Loucy (cell line): ENCODE measurements around the gene ACVR1.

Experiments
- H2AFZ ChIP-seq: fragments of 200-600 bp; sonication (generic); 2 replicates; pipeline ENCODE4 v1.6.0; 2016; ENCODE audit warnings: antibody characterized with exemption, mild to moderate bottlenecking, low read length, moderate library complexity
- H3F3A ChIP-seq: fragments of 200-600 bp; 2 replicates; pipeline ENCODE4 v1.6.0; 2016; ENCODE audit warnings: antibody characterized with exemption, low read depth, mild to moderate bottlenecking
- H3K27me3 ChIP-seq: fragments of 200-600 bp; sonication (generic); 2 replicates; pipeline ENCODE4 v1.6.1; 2014; ENCODE audit warnings: low read length, mild to moderate bottlenecking; ENCODE audit not compliant: insufficient read depth, poor library complexity, severe bottlenecking
- H3K36me3 ChIP-seq: fragments of 200-600 bp; sonication (generic); 2 replicates; pipeline ENCODE4 v1.6.1; 2016; ENCODE audit warnings: low read length; ENCODE audit not compliant: insufficient read depth
- H3K4me1 ChIP-seq: fragments of 200-600 bp; sonication (generic); 2 replicates; pipeline ENCODE4 v1.5.1; 2014; ENCODE audit warnings: low read length, mild to moderate bottlenecking; ENCODE audit not compliant: insufficient read depth, poor library complexity, severe bottlenecking
- H3K4me2 ChIP-seq: fragments of 200-600 bp; sonication (generic); 2 replicates; pipeline ENCODE4 v1.6.0; 2014; ENCODE audit warnings: antibody characterized with exemption, low read length, low read depth, mild to moderate bottlenecking; ENCODE audit not compliant: poor library complexity, severe bottlenecking
- H3K4me3 ChIP-seq: fragments of 200-600 bp; sonication (generic); 2 replicates; pipeline ENCODE4 v1.5.1; 2014; ENCODE audit warnings: low read length, mild to moderate bottlenecking, mixed read lengths; ENCODE audit not compliant: poor library complexity, severe bottlenecking
- H3K79me2 ChIP-seq: fragments of 200-600 bp; sonication (generic); 2 replicates; pipeline ENCODE4 v1.6.1; 2014; ENCODE audit warnings: low read length; ENCODE audit not compliant: insufficient read depth
- H3K9ac ChIP-seq: fragments of 200-600 bp; sonication (generic); 2 replicates; pipeline ENCODE4 v1.6.0; 2014; ENCODE audit warnings: mild to moderate bottlenecking, low read depth, low read length, moderate library complexity; ENCODE audit not compliant: poor library complexity, severe bottlenecking
- H3K9me2 ChIP-seq: fragments of 200-600 bp; sonication (generic); replicated peaks from 2 replicates; pipeline ENCODE4 v1.6.1; 2016; ENCODE audit warnings: low read depth, low read length, mixed read lengths
- H3K9me3 ChIP-seq: fragments of 200-600 bp; sonication (generic); 2 replicates; pipeline ENCODE4 v1.6.1; 2014; ENCODE audit warnings: mild to moderate bottlenecking, antibody characterized with exemption, low read length, low read depth; ENCODE audit not compliant: insufficient read depth
- H4K20me1 ChIP-seq: fragments of 200-600 bp; sonication (generic); 2 replicates; pipeline ENCODE4 v1.6.0; 2014; ENCODE audit warnings: antibody characterized with exemption, low read length, mild to moderate bottlenecking; ENCODE audit not compliant: insufficient read depth, poor library complexity, severe bottlenecking
- CTCF ChIP-seq: fragments of 200-600 bp; sonication (generic); conservative IDR thresholded peaks from 2 replicates; pipeline ENCODE4 v1.5.1; 2014; ENCODE audit warnings: mild to moderate bottlenecking, antibody characterized with exemption, low read length
- EZH2phosphoT487 ChIP-seq: fragments of 200-600 bp; IDR thresholded peaks from 2 replicates; pipeline ENCODE4 v1.6.1; 2018; ENCODE audit warnings: antibody characterized with exemption, mild to moderate bottlenecking, moderate library complexity, borderline replicate concordance

ACVR1 gene

GRCh38 chr2:157900203-157900602, 24.1 kb upstream of the ACVR1 start:
- no peak overlapping the region for H2AFZ ChIP-seq
- H3F3A ChIP-seq: no peaks in the 10 kb centered on the region
- no peaks in the 10 kb centered on the region for H3K9me3 ChIP-seq
- no peak overlapping the region for H3K9ac ChIP-seq
- no peak overlapping the region for H3K4me2 ChIP-seq
- H3K27me3 ChIP-seq: no peaks in the 10 kb centered on the region
- H3K4me3 ChIP-seq: no peak overlapping the region
- H4K20me1 ChIP-seq: no peaks in the 10 kb centered on the region
- peaks cover 4% of the 10 kb centered on the region for H3K4me1 ChIP-seq
- no peaks in the 10 kb centered on the region for H3K36me3 ChIP-seq
- TF ChIP-seq EZH2phosphoT487: no peak
- TF ChIP-seq CTCF: no peak
- no peaks in the 10 kb centered on the region for H3K79me2 ChIP-seq
- no peaks in the 10 kb centered on the region for H3K9me2 ChIP-seq

GRCh38 chr2:157899125-157899839, 23.2 kb upstream of the ACVR1 start:
- no peaks in the 10 kb centered on the region for H3F3A ChIP-seq
- H3K4me1 ChIP-seq: peaks cover 4% of the 10 kb centered on the region
- no peaks in the 10 kb centered on the region for H3K36me3 ChIP-seq
- no peaks in the 10 kb centered on the region for H3K79me2 ChIP-seq
- no peaks in the 10 kb centered on the region for H3K9me2 ChIP-seq
- no peak overlapping the region for H3K4me2 ChIP-seq
- no peak overlapping the region for H3K9ac ChIP-seq
- H2AFZ ChIP-seq: no peak overlapping the region
- H3K4me3 ChIP-seq: no peak overlapping the region
- TF ChIP-seq CTCF (no peak), EZH2phosphoT487 (no peak)
- no peaks in the 10 kb centered on the region for H3K9me3 ChIP-seq
- H4K20me1 ChIP-seq: no peaks in the 10 kb centered on the region
- no peaks in the 10 kb centered on the region for H3K27me3 ChIP-seq

GRCh38 chr2:157898591-157898996, 22.5 kb upstream of the ACVR1 start:
- Histone ChIP-seq H3K4me1 (peaks cover 4% of the 10 kb centered on the region), H3K4me3 (no peak overlapping the region), H3K9me3 (no peaks in the 10 kb centered on the region), H3K27me3 (no peaks in the 10 kb centered on the region), H2AFZ (no peak overlapping the region), H3K9ac (no peak overlapping the region), H3K9me2 (no peaks in the 10 kb centered on the region), H3F3A (no peaks in the 10 kb centered on the region), H3K36me3 (no peaks in the 10 kb centered on the region), H3K4me2 (no peak overlapping the region), H4K20me1 (no peaks in the 10 kb centered on the region), H3K79me2 (no peaks in the 10 kb centered on the region)
- no peak for TF ChIP-seq EZH2phosphoT487
- no peak for TF ChIP-seq CTCF
